Neural crest cell (in vitro differentiated cells): ENCODE results near the gene PEX5. TPM values are rescaled to one million over a fixed set of nuclear protein-coding genes. Genes with fewer than 3 reads are reported as not detected.

Experiments
- DNase-seq: peaks from one replicate; pipeline ENCODE4 v3.0.0; 2021; ENCODE audit warnings: low read depth, mixed read lengths, low spot score
- H3K27ac Mint-ChIP-seq: one replicate; pipeline ENCODE4 v1.8.0; 2021; ENCODE audit warnings: mild to moderate bottlenecking, mixed read lengths; ENCODE audit not compliant: unreplicated experiment
- H3K27me3 Mint-ChIP-seq: 2 replicates; pipeline ENCODE4 v1.8.0; 2021; ENCODE audit warnings: low read depth, mild to moderate bottlenecking, mixed read lengths
- H3K36me3 Mint-ChIP-seq: 2 replicates; pipeline ENCODE4 v1.8.0; 2021; ENCODE audit warnings: low read depth, mild to moderate bottlenecking, mixed read lengths
- H3K4me1 Mint-ChIP-seq: 2 replicates; pipeline ENCODE4 v1.8.0; 2021; ENCODE audit warnings: mixed read lengths
- H3K4me3 Mint-ChIP-seq: one replicate; pipeline ENCODE4 v1.8.0; 2021; ENCODE audit warnings: mild to moderate bottlenecking, mixed read lengths
- H3K9me3 Mint-ChIP-seq: 2 replicates; pipeline ENCODE4 v1.8.0; 2021; ENCODE audit warnings: mixed read lengths
- CTCF ChIP-seq: fragments of 200-600 bp; sonication (generic); conservative IDR thresholded peaks from 2 replicates; pipeline ENCODE4 v1.5.0; 2021; ENCODE audit warnings: antibody characterized with exemption, mild to moderate bottlenecking
- total RNA-seq: library from RNA; stranded (reverse); gene quantifications from 2 replicates; pipeline ENCODE4 v1.2.1, GENCODE V29; 2021

Gene PEX5
- total RNA-seq, 1 donor from 2014 or later, result 42.2 TPM

DNA sequence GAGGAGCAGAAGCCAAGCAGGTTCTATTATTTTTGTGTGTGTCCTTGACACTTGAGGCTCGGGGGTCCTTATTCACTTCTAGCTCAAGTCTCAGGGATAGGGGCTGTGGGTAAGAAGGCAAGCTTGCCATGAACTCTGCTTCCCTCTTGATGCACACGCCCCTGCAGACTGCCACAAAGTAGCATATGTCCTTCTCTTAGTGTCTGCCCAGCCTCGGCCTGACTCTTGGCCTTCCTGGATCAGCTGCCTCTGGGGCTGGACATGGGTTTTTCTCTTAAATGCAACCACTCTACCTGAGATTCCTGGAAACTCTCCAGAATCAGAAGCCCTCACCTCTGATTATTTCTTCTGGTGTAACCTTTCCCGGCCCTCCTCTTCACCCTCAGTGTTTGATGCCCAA, 28.2 kb upstream of the PEX5 start:
- DNase-seq, result no peak
- Mint-ChIP-seq H3K27me3 (peaks cover 29% of the 10 kb centered on the region), H3K36me3 (peaks cover 8% of the 10 kb centered on the region), H3K4me3 (no peak overlapping the region), H3K4me1 (no peaks in the 10 kb centered on the region), H3K9me3 (peaks cover 5% of the 10 kb centered on the region), H3K27ac (no peak overlapping the region)
- TF ChIP-seq CTCF, result no peak

DNA sequence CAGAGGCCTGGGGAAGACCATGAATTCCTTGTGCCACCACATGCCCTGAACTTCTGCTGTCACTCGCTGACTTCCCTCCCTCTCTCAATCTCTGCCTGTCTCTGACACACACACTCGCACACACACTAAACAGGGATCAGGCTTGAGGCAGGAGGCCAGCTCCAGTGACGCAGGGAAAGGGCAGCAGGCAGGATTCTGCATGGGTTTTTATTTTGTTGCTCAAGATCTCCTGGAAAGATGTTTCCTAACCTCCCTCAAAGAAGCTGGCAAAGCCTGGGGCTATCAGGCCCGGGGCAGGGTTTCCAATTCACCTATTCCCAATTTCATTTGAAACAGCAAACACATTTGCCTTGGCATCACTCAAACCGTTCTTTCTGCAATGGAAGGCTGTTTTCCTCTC, 27.7 kb upstream of the PEX5 start:
- DNase-seq, result no peak
- Mint-ChIP-seq H3K4me1 (no peaks in the 10 kb centered on the region), H3K9me3 (peaks cover 5% of the 10 kb centered on the region), H3K27ac (no peak overlapping the region), H3K36me3 (peaks cover 8% of the 10 kb centered on the region), H3K27me3 (peaks cover 29% of the 10 kb centered on the region), H3K4me3 (no peak overlapping the region)
- TF ChIP-seq CTCF, result no peak

GRCh38 chr12:7162691-7163114, 26.8 kb upstream of the PEX5 start:
- peaks cover 7% of the 10 kb centered on the region for H3K9me3 Mint-ChIP-seq
- H3K4me3 Mint-ChIP-seq, result no peak overlapping the region

DNA sequence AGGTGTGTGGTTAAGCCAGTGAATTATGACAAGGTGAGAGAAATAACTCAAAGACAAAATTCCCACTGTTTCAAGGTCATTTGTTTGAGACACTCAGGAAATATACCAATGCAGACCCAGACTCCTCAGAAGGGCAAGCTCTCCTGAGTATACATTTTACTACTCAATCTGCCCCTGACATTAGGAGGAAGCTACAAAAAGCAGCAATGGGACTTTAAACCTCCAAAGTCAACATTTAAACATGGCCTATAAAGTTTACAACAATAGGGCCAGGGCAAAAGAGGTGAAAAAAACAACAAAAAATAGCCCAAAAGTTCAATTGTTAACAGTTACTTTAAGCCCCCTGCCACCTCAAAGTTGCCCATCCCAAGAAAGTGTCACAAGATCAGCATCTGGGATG, 19.5 kb upstream of the PEX5 start:
- Mint-ChIP-seq H3K4me1 (no peaks in the 10 kb centered on the region), H3K27me3 (peaks cover 4% of the 10 kb centered on the region), H3K9me3 (peaks cover 25% of the 10 kb centered on the region), H3K27ac (no peak overlapping the region), H3K36me3 (peaks cover 14% of the 10 kb centered on the region), H3K4me3 (no peak overlapping the region)
- DNase-seq, result no peak
- TF ChIP-seq CTCF, result no peak

More at GRCh38 chr12:7162691-7163114, 26.8 kb upstream of the PEX5 start:
- Mint-ChIP-seq H3K27ac (no peak overlapping the region), H3K36me3 (peaks cover 8% of the 10 kb centered on the region), H3K27me3 (peaks cover 29% of the 10 kb centered on the region), H3K4me1 (no peaks in the 10 kb centered on the region)
- no peak for DNase-seq
- peak; percentile 78 for TF ChIP-seq CTCF

DNA sequence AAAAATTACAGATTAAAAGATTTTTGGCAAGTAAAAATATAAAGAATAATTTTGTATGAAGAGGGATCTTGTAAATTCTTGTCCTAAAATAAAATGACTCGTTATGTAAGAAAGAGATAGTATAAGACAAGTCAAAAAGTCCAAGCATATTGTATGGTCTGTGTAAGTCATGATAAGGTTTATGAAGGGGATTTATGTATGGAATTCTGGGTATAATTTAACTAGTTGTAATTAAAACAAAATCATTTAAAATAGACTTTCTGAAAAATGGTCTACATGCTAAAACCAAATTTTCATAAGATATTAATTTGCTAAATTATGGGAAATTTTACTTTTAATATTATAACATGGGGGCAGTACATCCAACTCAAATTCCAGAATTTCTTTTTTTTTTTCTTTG, 17.6 kb upstream of the PEX5 start:
- H3K27me3 Mint-ChIP-seq, result peaks cover 8% of the 10 kb centered on the region
- peaks cover 10% of the 10 kb centered on the region for H3K36me3 Mint-ChIP-seq
- no peaks in the 10 kb centered on the region for H3K4me1 Mint-ChIP-seq
- no peak overlapping the region for H3K4me3 Mint-ChIP-seq
- peaks cover 26% of the 10 kb centered on the region for H3K9me3 Mint-ChIP-seq
- no peak overlapping the region for H3K27ac Mint-ChIP-seq
- no peak for DNase-seq
- TF ChIP-seq CTCF, result no peak

DNA sequence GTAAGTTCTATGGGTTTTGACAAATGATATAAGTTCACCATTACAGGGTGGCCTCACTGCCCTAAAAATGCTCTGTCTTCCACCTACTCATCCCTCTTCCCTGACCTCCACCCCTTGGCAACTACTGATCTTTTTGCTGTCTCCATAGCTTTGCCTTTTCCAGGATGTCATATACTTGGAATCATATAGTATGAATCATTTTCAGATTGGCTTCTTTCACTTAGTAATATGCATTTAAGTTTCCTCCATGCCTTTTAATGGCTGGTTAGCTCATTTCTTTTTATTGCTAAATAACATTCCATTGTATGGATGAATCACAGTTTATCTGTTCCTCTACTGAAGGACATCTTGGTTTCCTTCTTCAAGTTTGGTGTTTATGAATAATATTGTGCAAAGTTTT, 14.0 kb upstream of the PEX5 start:
- H3K36me3 Mint-ChIP-seq, result peaks cover 3% of the 10 kb centered on the region
- DNase-seq, result no peak
- no peak overlapping the region for H3K4me3 Mint-ChIP-seq
- no peak for TF ChIP-seq CTCF
- peaks cover 15% of the 10 kb centered on the region for H3K9me3 Mint-ChIP-seq
- no peaks in the 10 kb centered on the region for H3K4me1 Mint-ChIP-seq
- H3K27me3 Mint-ChIP-seq, result peaks cover 23% of the 10 kb centered on the region
- H3K27ac Mint-ChIP-seq, result no peak overlapping the region
